Fibroblast of lung (primary cell): ENCODE data around the gene R3HDML. TPM values are rescaled to one million over a fixed set of nuclear protein-coding genes. Genes with fewer than 3 reads are reported as not detected.

ENCODE experiments used
- DNase-seq, 2 donors: peaks; one replicate each; pipeline versions ENCODE4 v3.0.0 to v3.0.0-alpha.2; 2010; ENCODE audit warnings: low read depth in 2 of 2
- H2AFZ ChIP-seq: 2 replicates; pipeline ENCODE4 v1.5.1; 2012; ENCODE audit warnings: low read length, control low read depth, inconsistent platforms
- H3K27ac ChIP-seq: 2 replicates; pipeline ENCODE4 v1.5.1; 2011; ENCODE audit warnings: low read length, control low read depth; ENCODE audit not compliant: insufficient read depth
- H3K27me3 ChIP-seq: 2 replicates; pipeline ENCODE4 v1.5.1; 2011; ENCODE audit warnings: mild to moderate bottlenecking, low read length; ENCODE audit not compliant: control insufficient read depth, insufficient read depth
- H3K36me3 ChIP-seq: 2 replicates; pipeline ENCODE4 v1.5.1; 2011; ENCODE audit warnings: low read length; ENCODE audit not compliant: control insufficient read depth, insufficient read depth
- H3K4me1 ChIP-seq: 2 replicates; pipeline ENCODE4 v1.5.1; 2011; ENCODE audit warnings: low read length; ENCODE audit not compliant: control insufficient read depth, insufficient read depth; ENCODE audit errors: extremely low read depth
- H3K4me2 ChIP-seq: 2 replicates; pipeline ENCODE4 v1.5.1; 2011; ENCODE audit warnings: low read length, control low read depth; ENCODE audit not compliant: insufficient read depth; ENCODE audit errors: extremely low read depth
- H3K4me3 ChIP-seq, 4 experiments: fragments of 200-600 bp in 1 of 4; sonication (generic) in 1 of 4; replicated peaks in 1 of 4; 2 replicates each; pipeline ENCODE4 v1.5.1; 2011 to 2016; ENCODE audit warnings: low read length in 4 of 4, low read depth in 3 of 4, mild to moderate bottlenecking in 3 of 4, control low read depth in 2 of 4, inconsistent platforms in 1 of 4, mixed read lengths in 1 of 4; ENCODE audit not compliant: insufficient read depth in 1 of 4; ENCODE audit errors: control extremely low read depth in 1 of 4
- H3K79me2 ChIP-seq: 2 replicates; pipeline ENCODE4 v1.5.1; 2012; ENCODE audit warnings: mild to moderate bottlenecking, low read length, inconsistent platforms; ENCODE audit not compliant: control insufficient read depth, insufficient read depth
- H3K9ac ChIP-seq: 2 replicates; pipeline ENCODE4 v1.5.1; 2011; ENCODE audit warnings: mild to moderate bottlenecking, low read length, control low read depth; ENCODE audit not compliant: insufficient read depth
- H3K9me3 ChIP-seq: 2 replicates; pipeline ENCODE4 v1.5.1; 2012; ENCODE audit warnings: low read depth, low read length; ENCODE audit not compliant: control insufficient read depth, insufficient read depth
- H4K20me1 ChIP-seq: 2 replicates; pipeline ENCODE4 v1.5.1; 2011; ENCODE audit warnings: low read length; ENCODE audit not compliant: control insufficient read depth, insufficient read depth; ENCODE audit errors: extremely low read depth
- CTCF ChIP-seq, 2 donors: IDR thresholded peaks in 1 of 2; conservative IDR thresholded peaks in 1 of 2; 1 replicate in 1 of 2; 2 replicates in 1 of 2; pipeline ENCODE4 v1.5.1; 2011 to 2012; ENCODE audit warnings: low read length in 2 of 2, control low read depth in 1 of 2, inconsistent platforms in 1 of 2, low read depth in 1 of 2, mild to moderate bottlenecking in 1 of 2
- EZH2 ChIP-seq: IDR thresholded peaks from 2 replicates; pipeline ENCODE4 v1.5.1; 2012; ENCODE audit warnings: low read length, control low read depth, mild to moderate bottlenecking; ENCODE audit errors: missing control alignments
- polyA plus RNA-seq, 2 donors: library from polyadenylated mRNA; depleted of rRNA in 1 of 2; stranded (reverse) in 1 of 2; unstranded in 1 of 2; fragments of >200 nt; gene quantifications; 2 replicates each; pipeline ENCODE4 v1.2.1, GENCODE V29; 2011 to 2012; ENCODE audit warnings: missing spikeins in 1 of 2
- total RNA-seq: library from RNA; depleted of rRNA; stranded (reverse); fragments of >200 nt; gene quantifications from 2 replicates; pipeline ENCODE4 v1.2.1, GENCODE V29; 2014

The R3HDML gene
- total and polyA plus RNA-seq, 2 donors (not counting 1 experiment from before 2014, with no cell fraction given): not detected

GRCh38 chr20:44304383-44304782 is 32.5 kb upstream of the R3HDML start:
- no peaks in the 10 kb centered on the region for H3K27me3 ChIP-seq
- no peak overlapping the region for H3K9ac ChIP-seq
- no peak for DNase-seq
- H4K20me1 ChIP-seq: no peaks in the 10 kb centered on the region
- H3K4me2 ChIP-seq: no peak overlapping the region
- no peak overlapping the region for H3K4me3 ChIP-seq
- H3K79me2 ChIP-seq: no peaks in the 10 kb centered on the region
- H3K27ac ChIP-seq: no peak overlapping the region
- H3K4me1 ChIP-seq: no peaks in the 10 kb centered on the region
- no peak for TF ChIP-seq CTCF (conservative IDR thresholded peaks at IDR 0.05 in 1 of 2, IDR thresholded peaks at IDR 0.05 in 1 of 2; ENCODE audit: low read depth in 1 of 2, low read length in 2 of 2)
- TF ChIP-seq EZH2: no peak
- no peaks in the 10 kb centered on the region for H3K36me3 ChIP-seq
- no peak overlapping the region for H2AFZ ChIP-seq
- H3K9me3 ChIP-seq: no peaks in the 10 kb centered on the region

- Histone ChIP-seq H3K9me3 (no peaks in the 10 kb centered on the region), H3K4me1 (peaks cover 5% of the 10 kb centered on the region), H3K27me3 (no peaks in the 10 kb centered on the region), H3K4me3 (no peak overlapping the region), H4K20me1 (no peaks in the 10 kb centered on the region), H3K79me2 (peaks cover 6% of the 10 kb centered on the region), H3K27ac (no peak overlapping the region), H3K9ac (no peak overlapping the region), H3K36me3 (no peaks in the 10 kb centered on the region), H2AFZ (no peak overlapping the region), H3K4me2 (no peak overlapping the region)
- TF ChIP-seq CTCF (conservative IDR thresholded peaks at IDR 0.05 in 1 of 2, IDR thresholded peaks at IDR 0.05 in 1 of 2; ENCODE audit: low read depth in 1 of 2, low read length in 2 of 2): no peak
- TF ChIP-seq EZH2: no peak
- DNase-seq: no peak
Measured at GRCh38 chr20:44306927-44307326, 29.9 kb upstream of the R3HDML start.

GRCh38 chr20:44309763-44310663 is 26.8 kb upstream of the R3HDML start:
- peak overlapping the region; percentile 99 for H2AFZ ChIP-seq
- H3K4me3 ChIP-seq: peak overlapping the region; percentile 76 to 98 (median 96)
- H3K4me2 ChIP-seq: peak overlapping the region; percentile 99
- H3K27ac ChIP-seq: peak overlapping the region; percentile 69
- TF ChIP-seq EZH2 (no peak), CTCF (conservative IDR thresholded peaks at IDR 0.05 in 1 of 2, IDR thresholded peaks at IDR 0.05 in 1 of 2; ENCODE audit: low read depth in 1 of 2, low read length in 2 of 2) (no peak)
- H3K36me3 ChIP-seq: no peaks in the 10 kb centered on the region
- H3K9ac ChIP-seq: peak overlapping the region; percentile 82
- H3K79me2 ChIP-seq: peaks cover 6% of the 10 kb centered on the region
- no peaks in the 10 kb centered on the region for H3K9me3 ChIP-seq
- H3K27me3 ChIP-seq: no peaks in the 10 kb centered on the region
- peaks cover 5% of the 10 kb centered on the region for H3K4me1 ChIP-seq
- peak; percentile 36 to 84 for DNase-seq
- H4K20me1 ChIP-seq: no peaks in the 10 kb centered on the region
